ENCODE data around the gene DGKB. TPM values are rescaled to one million over a fixed set of nuclear protein-coding genes. Genes with fewer than 3 reads are reported as not detected.

Gene DGKB
- polyA plus RNA-seq, 1 donor (not counting 4 experiments of a cell fraction or from before 2014, with no cell fraction given), result 0.01 TPM

DNA sequence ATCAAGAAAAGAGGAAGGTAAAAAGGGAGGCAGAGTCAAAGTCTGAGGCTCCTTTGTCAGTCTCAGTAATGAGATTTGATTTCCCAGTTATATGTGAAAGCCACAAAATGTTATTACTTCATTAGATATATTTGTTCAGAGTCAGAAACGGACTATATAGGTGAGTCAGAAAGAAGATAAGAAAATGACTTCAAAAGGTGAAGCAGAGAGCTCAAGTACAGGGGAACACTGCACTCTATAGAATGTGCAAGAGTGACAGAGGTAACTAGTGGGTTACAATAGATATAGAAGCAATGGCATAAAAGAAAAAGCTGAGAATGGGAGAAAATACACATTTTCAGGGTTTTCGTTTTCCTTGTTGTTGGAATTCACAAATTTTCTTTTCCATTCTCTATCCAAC, 43.3 kb downstream of the DGKB start:
- no peak for DNase-seq (ENCODE audit: low read depth, low spot score)
- no peaks in the 10 kb centered on the region for H4K20me1 ChIP-seq (ENCODE audit: control insufficient read depth, extremely low read depth, insufficient read depth, low read length)
- H3K4me1 ChIP-seq (ENCODE audit: control insufficient read depth, extremely low read depth, insufficient read depth, low read length), result no peaks in the 10 kb centered on the region
- no peak for TF ChIP-seq EZH2 (IDR thresholded peaks at IDR 0.05; ENCODE audit: low read length)
- TF ChIP-seq, protein P1, sequence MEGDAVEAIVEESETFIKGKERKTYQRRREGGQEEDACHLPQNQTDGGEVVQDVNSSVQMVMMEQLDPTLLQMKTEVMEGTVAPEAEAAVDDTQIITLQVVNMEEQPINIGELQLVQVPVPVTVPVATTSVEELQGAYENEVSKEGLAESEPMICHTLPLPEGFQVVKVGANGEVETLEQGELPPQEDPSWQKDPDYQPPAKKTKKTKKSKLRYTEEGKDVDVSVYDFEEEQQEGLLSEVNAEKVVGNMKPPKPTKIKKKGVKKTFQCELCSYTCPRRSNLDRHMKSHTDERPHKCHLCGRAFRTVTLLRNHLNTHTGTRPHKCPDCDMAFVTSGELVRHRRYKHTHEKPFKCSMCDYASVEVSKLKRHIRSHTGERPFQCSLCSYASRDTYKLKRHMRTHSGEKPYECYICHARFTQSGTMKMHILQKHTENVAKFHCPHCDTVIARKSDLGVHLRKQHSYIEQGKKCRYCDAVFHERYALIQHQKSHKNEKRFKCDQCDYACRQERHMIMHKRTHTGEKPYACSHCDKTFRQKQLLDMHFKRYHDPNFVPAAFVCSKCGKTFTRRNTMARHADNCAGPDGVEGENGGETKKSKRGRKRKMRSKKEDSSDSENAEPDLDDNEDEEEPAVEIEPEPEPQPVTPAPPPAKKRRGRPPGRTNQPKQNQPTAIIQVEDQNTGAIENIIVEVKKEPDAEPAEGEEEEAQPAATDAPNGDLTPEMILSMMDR (optimal IDR thresholded peaks at IDR 0.05 in 1 of 3, IDR thresholded peaks at IDR 0.05 in 1 of 3, conservative IDR thresholded peaks at IDR 0.05 in 1 of 3; ENCODE audit: extremely low read depth in 1 of 3, insufficient read depth in 2 of 3, low read length in 3 of 3), result no peak
- no peak overlapping the region for H3K9ac ChIP-seq (ENCODE audit: control insufficient read depth, extremely low read depth, insufficient read depth, low read length)
- no peak overlapping the region for H3K4me3 ChIP-seq (ENCODE audit: control insufficient read depth in 2 of 3, extremely low read depth in 1 of 3, insufficient read depth in 2 of 3, low read depth in 1 of 3, low read length in 3 of 3)
- dilution Hi-C loops (cut with MboI; ENCODE audit: extremely low pct_ligation_motif_present, low sequenced_read_pairs), result no loop called here
- H3K27me3 ChIP-seq (ENCODE audit: control insufficient read depth, extremely low read depth, insufficient read depth, low read length), result no peaks in the 10 kb centered on the region
- H3K9me3 ChIP-seq (ENCODE audit: control insufficient read depth, low read depth, low read length), result no peaks in the 10 kb centered on the region
- no peak for FAIRE-seq
- H3K4me2 ChIP-seq (ENCODE audit: control insufficient read depth, extremely low read depth, insufficient read depth, low read depth, low read length), result no peak overlapping the region
- no peak overlapping the region for H3K27ac ChIP-seq (ENCODE audit: control insufficient read depth, insufficient read depth, low read length)
- H2AFZ ChIP-seq (ENCODE audit: control insufficient read depth, low read length), result no peak overlapping the region
- H3K36me3 ChIP-seq (ENCODE audit: control insufficient read depth in 2 of 2, extremely low read depth in 1 of 2, insufficient read depth in 2 of 2, low read length in 2 of 2), result no peaks in the 10 kb centered on the region
- H3K9me1 ChIP-seq (ENCODE audit: control insufficient read depth, extremely low read depth, insufficient read depth, low read length), result no peaks in the 10 kb centered on the region
- no peaks in the 10 kb centered on the region for H3K79me2 ChIP-seq (ENCODE audit: control insufficient read depth, insufficient read depth, low read length)

DNA sequence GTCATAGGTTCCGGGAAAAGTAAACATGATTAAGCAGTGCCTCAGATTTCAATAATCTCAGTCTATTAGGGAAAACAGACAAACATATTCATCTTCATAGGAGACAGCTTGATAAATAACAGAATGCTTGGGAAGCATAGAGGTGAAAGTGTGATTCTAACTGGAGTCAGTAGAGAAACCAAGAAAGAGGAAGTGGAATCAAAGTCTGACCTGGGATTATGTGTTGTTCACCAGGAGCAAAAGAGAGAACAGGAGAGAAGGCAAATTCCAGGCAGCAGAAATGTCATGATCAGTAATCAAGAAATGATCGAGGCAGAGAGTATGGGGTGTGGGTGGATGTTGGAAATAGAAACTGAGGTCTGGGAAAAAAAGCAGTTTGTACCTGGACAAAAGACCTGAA, 43.7 kb downstream of the DGKB start:
- H3K79me2 ChIP-seq (ENCODE audit: control insufficient read depth, insufficient read depth, low read length), result no peaks in the 10 kb centered on the region
- no peak overlapping the region for H3K4me2 ChIP-seq (ENCODE audit: control insufficient read depth, extremely low read depth, insufficient read depth, low read depth, low read length)
- TF ChIP-seq, protein P1 (optimal IDR thresholded peaks at IDR 0.05 in 1 of 3, IDR thresholded peaks at IDR 0.05 in 1 of 3, conservative IDR thresholded peaks at IDR 0.05 in 1 of 3; ENCODE audit: extremely low read depth in 1 of 3, insufficient read depth in 2 of 3, low read length in 3 of 3), result no peak
- no peak for TF ChIP-seq EZH2 (IDR thresholded peaks at IDR 0.05; ENCODE audit: low read length)
- no peaks in the 10 kb centered on the region for H4K20me1 ChIP-seq (ENCODE audit: control insufficient read depth, extremely low read depth, insufficient read depth, low read length)
- no peak overlapping the region for H3K27ac ChIP-seq (ENCODE audit: control insufficient read depth, insufficient read depth, low read length)
- no peak overlapping the region for H3K9ac ChIP-seq (ENCODE audit: control insufficient read depth, extremely low read depth, insufficient read depth, low read length)
- no peaks in the 10 kb centered on the region for H3K36me3 ChIP-seq (ENCODE audit: control insufficient read depth in 2 of 2, extremely low read depth in 1 of 2, insufficient read depth in 2 of 2, low read length in 2 of 2)
- FAIRE-seq (no peak), DNase-seq (ENCODE audit: low read depth, low spot score) (no peak)
- no peak overlapping the region for H3K4me3 ChIP-seq (ENCODE audit: control insufficient read depth in 2 of 3, extremely low read depth in 1 of 3, insufficient read depth in 2 of 3, low read depth in 1 of 3, low read length in 3 of 3)
- H3K9me3 ChIP-seq (ENCODE audit: control insufficient read depth, low read depth, low read length), result no peaks in the 10 kb centered on the region
- H3K9me1 ChIP-seq (ENCODE audit: control insufficient read depth, extremely low read depth, insufficient read depth, low read length), result no peaks in the 10 kb centered on the region
- dilution Hi-C loops (cut with MboI; ENCODE audit: extremely low pct_ligation_motif_present, low sequenced_read_pairs), result no loop called here
- no peaks in the 10 kb centered on the region for H3K27me3 ChIP-seq (ENCODE audit: control insufficient read depth, extremely low read depth, insufficient read depth, low read length)
- H2AFZ ChIP-seq (ENCODE audit: control insufficient read depth, low read length), result no peak overlapping the region
- no peaks in the 10 kb centered on the region for H3K4me1 ChIP-seq (ENCODE audit: control insufficient read depth, extremely low read depth, insufficient read depth, low read length)

Data from keratinocyte (primary cell).